ENCODE measurements around the gene GNAZ.
A peak's percentile ranks its signal among the peaks of the same experiment; 100 is the strongest.
"Not testable (repeated sequence)": the region's sequence is repeated elsewhere in the genome, so short reads cannot be mapped to it uniquely, and the experiment has no call there.

GNAZ gene

DNA sequence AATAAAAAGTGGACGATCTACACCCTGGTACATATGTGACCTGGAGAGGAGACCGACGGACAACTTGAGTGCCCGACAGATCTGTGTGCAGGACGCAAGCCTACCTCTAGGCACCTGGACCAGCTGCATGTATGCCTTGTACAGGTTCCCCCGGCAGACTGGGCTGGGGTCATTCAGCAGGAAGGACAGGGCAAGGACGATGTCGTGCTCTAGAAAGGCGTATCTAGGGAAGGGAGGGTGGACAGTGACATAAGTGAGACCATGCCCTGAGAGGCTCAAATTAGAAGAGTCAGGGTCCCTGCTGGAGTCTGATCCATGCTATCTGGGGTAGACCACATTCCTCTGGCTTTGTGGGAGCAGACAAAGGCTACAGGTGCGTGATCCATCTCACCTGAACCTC is 63.6 kb downstream of the GNAZ start:
- DNase-seq (ENCODE audit: low read depth) = no peak

GRCh38 chr22:23136991-23137390 is 66.7 kb downstream of the GNAZ start:
- not testable (repeated sequence) for DNase-seq (ENCODE audit: low read depth)

- no peak for DNase-seq (ENCODE audit: low read depth)
Observed at GRCh38 chr22:23137468-23137867, 67.1 kb downstream of the GNAZ start.

- DNase-seq (ENCODE audit: low read depth) = peak; percentile 26
Observed at GRCh38 chr22:23137905-23138561, 67.7 kb downstream of the GNAZ start.

GRCh38 chr22:23138584-23139435 is 68.5 kb downstream of the GNAZ start:
- no peak for DNase-seq (ENCODE audit: low read depth)

- DNase-seq (ENCODE audit: low read depth) = no peak
Observed at GRCh38 chr22:23140385-23140784, 70.1 kb downstream of the GNAZ start.

GRCh38 chr22:23142546-23143105 is 72.3 kb downstream of the GNAZ start:
- no peak for DNase-seq (ENCODE audit: low read depth)

- no peak for DNase-seq (ENCODE audit: low read depth)
Observed at GRCh38 chr22:23143119-23143518, 72.8 kb downstream of the GNAZ start.

- DNase-seq (ENCODE audit: low read depth) = no peak
Observed at GRCh38 chr22:23144432-23144831, 74.1 kb downstream of the GNAZ start.

- DNase-seq (ENCODE audit: low read depth) = peak; percentile 75
Observed at GRCh38 chr22:23144932-23145877, 74.9 kb downstream of the GNAZ start, which contains the start of gene RAB36. TSS of gene RAB36 (plus strand) at chr22:23145477. CDS start at chr22:23146617, 1,140 bp downstream.

- DNase-seq (ENCODE audit: low read depth) = no peak
Observed at GRCh38 chr22:23145878-23146470, 75.7 kb downstream of the GNAZ start.

GRCh38 chr22:23146478-23147205 is 76.3 kb downstream of the GNAZ start:
- no peak for DNase-seq (ENCODE audit: low read depth)

DNA sequence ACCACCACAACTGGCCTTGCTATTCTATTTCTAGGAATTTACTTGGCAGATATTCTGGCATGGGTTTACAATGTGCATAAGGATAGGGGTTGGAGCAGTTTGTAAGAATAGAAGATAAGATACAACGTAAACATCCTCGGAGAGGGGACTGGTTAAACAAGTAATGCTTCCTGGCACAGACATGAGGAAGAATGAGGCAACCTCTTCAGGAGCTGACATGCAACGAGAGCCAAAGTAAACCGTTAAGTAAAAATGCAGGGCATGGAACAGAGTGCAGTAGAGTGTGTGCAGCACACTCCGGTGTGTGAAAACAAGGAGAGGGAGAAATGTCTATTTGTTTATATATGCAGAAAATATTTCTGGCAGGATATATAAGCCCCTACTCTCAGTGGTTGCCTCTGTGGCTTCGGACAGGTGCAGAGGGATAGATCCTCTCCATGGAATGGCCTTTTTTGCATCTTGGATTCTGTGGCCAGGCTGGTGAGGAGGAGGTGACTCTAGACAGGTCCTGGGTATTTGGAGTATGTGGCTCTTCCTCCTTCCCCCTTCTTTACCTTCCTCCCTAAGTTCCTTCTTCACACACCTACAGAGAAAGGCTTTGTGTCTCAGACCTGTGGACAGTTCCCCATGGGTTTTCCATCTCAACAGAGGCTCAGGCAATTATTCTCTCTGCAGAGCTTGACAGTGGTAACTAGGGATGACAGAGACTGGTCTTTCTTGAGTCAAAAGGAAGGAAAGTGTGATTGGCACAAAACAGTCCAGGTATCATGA is 77.5 kb downstream of the GNAZ start:
- DNase-seq (ENCODE audit: low read depth) = no peak

GRCh38 chr22:23149743-23150238 is 79.5 kb downstream of the GNAZ start:
- no peak for DNase-seq (ENCODE audit: low read depth)

DNA sequence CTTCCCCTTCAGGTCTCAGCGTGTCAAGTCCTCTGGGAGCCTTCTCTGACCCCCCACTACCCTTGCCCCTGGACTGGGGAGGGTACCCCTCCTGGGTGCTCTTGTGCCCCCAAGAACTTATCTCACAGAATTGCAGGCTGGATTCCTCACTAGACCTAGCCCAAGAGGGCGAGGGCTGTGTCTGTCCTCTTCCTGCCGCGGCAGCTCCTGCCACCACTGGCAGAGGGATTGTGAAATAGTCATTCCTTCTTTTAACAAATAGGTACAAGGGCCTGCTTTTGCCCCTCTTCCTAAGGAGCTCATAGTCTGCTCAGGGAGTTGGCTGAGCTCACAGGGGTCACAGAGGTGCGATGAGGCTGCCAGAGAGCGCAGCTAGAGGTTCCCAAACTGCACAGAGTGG is 80.4 kb downstream of the GNAZ start:
- DNase-seq (ENCODE audit: low read depth) = no peak

GRCh38 chr22:23151827-23152226 is 81.5 kb downstream of the GNAZ start:
- DNase-seq (ENCODE audit: low read depth) = no peak

DNA sequence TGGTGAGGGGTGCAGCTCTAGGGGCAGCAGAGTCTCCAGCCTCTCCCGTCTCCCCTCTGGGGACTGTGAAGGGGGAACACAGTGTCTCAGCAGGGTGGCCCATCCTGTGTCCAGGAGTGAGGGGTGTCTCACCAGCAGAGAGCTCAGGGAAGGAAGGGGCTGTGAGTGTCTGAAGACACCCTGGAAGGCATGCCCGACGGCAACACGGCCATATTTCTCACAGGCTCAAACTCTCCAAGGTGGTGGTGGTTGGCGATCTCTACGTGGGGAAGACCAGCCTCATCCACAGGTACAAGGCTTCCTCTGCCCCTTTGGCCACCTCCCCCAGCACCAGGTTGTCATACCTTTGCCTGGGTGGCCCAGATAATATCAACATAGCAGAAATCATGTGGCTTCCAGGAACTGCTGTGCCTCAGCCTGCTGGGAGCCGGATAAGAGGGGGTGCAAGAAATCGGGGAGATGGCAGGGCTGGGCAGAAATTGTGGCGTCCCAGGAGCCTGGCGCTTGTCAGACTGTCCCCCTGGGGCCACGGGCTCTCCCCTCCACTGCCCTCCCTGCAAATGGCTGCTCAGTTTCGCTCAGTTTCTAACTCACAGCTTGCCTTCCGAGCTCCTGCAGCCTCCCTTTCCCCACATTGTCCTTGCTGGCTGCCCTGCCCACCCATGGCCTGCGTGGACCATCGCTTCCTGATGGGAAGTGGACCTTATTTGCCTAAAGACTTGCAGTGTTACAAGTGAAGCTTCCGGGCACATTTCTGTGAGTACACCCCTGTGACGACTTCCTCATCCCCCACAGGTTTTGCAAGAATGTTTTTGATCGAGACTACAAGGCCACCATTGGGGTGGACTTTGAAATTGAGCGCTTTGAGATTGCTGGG is 82.2 kb downstream of the GNAZ start:
- DNase-seq (ENCODE audit: low read depth) = no peak

DNA sequence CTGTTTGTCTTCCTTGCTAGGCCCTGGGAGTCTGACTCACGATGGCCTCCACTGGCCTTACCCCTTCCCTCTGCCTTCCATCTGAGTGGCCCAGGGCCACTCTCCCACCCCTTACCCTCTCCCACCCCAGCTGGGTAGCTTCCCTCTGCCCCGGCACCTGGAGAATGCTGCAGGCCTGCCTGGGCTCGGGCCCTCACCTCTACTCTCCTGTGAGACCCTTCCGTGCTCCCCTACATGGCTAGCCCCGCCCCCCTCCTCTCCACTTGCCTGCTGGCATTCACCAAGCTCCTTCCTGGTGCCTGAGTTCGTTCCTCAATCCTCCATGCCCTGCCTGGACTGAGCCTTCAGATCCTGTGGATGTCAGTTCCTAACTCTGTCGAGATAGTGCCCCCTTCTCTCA is 83.7 kb downstream of the GNAZ start:
- no peak for DNase-seq (ENCODE audit: low read depth)

GRCh38 chr22:23154461-23154860 is 84.1 kb downstream of the GNAZ start:
- no peak for DNase-seq (ENCODE audit: low read depth)

Measured in activated T-cell treated with anti-CD3 and anti-CD28 coated beads for 24 hours (primary cell).